HG03175 (cell line): ENCODE results near the gene MS4A14.
"Not testable (repeated sequence)": the region's sequence is repeated elsewhere in the genome, so short reads cannot be mapped to it uniquely, and the experiment has no call there.

Experiments
- ATAC-seq: cut with Tn5 transposase; IDR thresholded peaks from one replicate; pipeline ENCODE4 v1.9.1; 2021; ENCODE audit warnings: mild to moderate bottlenecking, moderate library complexity; ENCODE audit not compliant: unreplicated experiment

Gene MS4A14

GRCh38 chr11:60389279-60389910 is 6.9 kb upstream of the MS4A14 start:
- ATAC-seq = peak; percentile 94

DNA sequence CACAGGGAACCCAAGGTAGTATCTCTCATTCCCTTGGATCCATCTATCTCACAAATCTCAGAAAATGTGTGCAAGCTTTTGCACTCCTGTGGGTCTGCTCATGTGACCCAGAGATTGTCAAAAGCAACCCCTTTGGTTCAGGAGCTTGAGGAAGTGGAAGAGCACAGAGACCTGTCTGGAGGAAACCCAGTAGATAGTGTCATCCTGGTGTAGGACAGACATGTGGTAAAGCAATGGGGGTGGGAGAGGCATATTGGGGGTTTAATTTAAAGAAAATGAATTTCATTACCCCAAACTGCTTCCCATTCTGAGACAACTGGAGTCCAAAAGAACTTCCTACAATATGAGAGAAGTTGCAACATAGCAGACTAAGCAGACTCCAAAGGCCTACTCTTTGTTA is 5.8 kb upstream of the MS4A14 start:
- ATAC-seq = no peak

DNA sequence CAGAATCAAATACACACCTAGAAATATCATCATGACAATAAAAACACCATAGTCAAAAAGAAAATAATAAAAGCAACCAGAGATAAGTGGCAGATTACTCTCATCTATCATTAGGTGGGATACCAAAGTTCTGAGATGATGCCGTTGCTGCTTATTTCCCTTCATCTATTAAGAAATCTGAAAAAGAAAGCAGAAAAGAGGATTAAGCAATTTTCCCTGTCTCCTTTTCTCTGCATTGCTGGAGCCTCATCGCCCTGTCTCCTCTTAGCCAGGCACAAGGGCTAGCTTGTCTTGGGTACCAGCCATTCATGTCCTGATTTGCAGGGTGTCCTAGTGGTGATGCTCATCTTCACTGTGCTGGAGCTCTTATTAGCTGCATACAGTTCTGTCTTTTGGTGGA is 3.9 kb upstream of the MS4A14 start:
- no peak for ATAC-seq

GRCh38 chr11:60393016-60393415 is 3.2 kb upstream of the MS4A14 start:
- ATAC-seq = no peak

GRCh38 chr11:60394666-60395380 is 1.4 kb upstream of the MS4A14 start:
- ATAC-seq = no peak

GRCh38 chr11:60396799-60397198 is 540 bp downstream of the MS4A14 start:
- ATAC-seq = peak; percentile 64

GRCh38 chr11:60420015-60420414 is 23.8 kb downstream of the MS4A14 start:
- no peak for ATAC-seq

- ATAC-seq = no peak
Observed at GRCh38 chr11:60422609-60423008, 26.4 kb downstream of the MS4A14 start.

GRCh38 chr11:60428517-60428916 is 32.3 kb downstream of the MS4A14 start:
- ATAC-seq = no peak

GRCh38 chr11:60429272-60429671 is 33.0 kb downstream of the MS4A14 start, which contains the start of gene MS4A5:
TSS of gene MS4A5 (plus strand) at chr11:60429572. CDS start at chr11:60429675, 103 bp downstream.
- no peak for ATAC-seq

GRCh38 chr11:60431251-60431650 is 35.0 kb downstream of the MS4A14 start:
- no peak for ATAC-seq

GRCh38 chr11:60433401-60433800 is 37.1 kb downstream of the MS4A14 start:
- ATAC-seq = no peak

- ATAC-seq = no peak
Observed at GRCh38 chr11:60447070-60447469, 50.8 kb downstream of the MS4A14 start.

DNA sequence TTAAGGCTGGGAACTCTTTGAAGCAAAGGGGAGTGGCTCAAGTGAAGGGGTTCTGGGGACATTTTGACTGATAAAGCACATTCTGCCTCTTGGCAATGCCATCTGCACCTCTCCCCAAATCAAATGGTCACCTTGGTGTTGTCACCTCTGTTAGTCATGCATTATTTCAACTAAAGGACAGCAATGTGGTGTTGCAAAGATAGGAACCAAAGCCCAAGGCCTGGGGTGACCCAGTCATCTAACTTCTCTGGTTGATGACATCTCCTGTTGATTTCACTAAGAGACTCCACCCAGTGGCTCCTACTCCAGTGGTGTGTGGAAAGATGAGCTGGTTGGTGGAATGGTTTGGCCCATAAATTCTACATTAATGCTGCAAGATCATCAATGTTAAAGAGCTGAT is 51.6 kb downstream of the MS4A14 start:
- ATAC-seq = no peak

DNA sequence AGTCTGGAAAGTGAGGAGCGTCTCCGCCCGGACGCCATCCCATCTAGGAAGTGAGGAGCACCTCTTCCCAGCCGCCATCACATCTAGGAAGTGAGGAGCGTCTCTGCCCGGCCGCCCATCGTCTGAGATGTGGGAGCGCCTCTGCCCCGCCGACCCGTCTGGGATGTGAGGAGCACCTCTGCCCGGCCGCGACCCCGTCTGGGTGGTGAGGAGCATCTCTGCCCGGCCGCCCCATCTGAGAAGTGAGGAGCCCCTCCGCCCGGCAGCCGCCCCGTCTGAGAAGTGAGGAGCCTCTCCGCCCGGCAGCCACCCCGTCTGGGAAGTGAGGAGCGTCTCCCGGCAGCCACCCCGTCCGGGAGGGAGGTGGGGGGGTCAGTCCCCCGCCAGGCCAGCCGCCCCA is 54.9 kb downstream of the MS4A14 start:
- ATAC-seq = not testable (repeated sequence)

- no peak for ATAC-seq
Observed at GRCh38 chr11:60454212-60454611, 58.0 kb downstream of the MS4A14 start.

- ATAC-seq = peak; percentile 87
Observed at GRCh38 chr11:60455531-60456042, 59.3 kb downstream of the MS4A14 start, which contains the start of gene MS4A1. TSS of gene MS4A1 (plus strand) at chr11:60455847. CDS start at chr11:60462375, 6,528 bp downstream.

- peak; percentile 30 for ATAC-seq
Observed at GRCh38 chr11:60457576-60457975, 61.3 kb downstream of the MS4A14 start.

DNA sequence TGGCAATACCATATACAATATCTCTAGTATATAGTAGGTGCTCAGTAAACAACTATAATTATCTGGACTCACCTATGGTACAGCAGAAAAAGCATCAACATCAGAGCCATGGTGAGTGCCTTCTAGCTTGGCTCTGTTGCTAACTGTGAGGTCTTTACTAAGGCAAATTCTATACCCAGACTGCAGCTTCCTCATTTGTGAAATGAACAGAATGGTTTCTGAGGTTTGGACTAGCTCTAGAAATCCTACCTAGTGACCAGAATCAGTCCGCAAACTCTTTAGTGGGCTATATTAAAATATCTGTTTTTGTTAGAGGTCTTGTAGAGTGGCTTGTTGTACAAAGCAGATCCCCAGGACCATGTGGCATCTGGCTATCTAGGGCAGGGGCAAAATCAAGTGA is 63.1 kb downstream of the MS4A14 start:
- ATAC-seq = no peak
